Spleen (tissue), 11 donors: ENCODE data around the gene MAGI2. TPM values are rescaled to one million over a fixed set of nuclear protein-coding genes. Genes with fewer than 3 reads are reported as not detected.

Experiments used
- DNase-seq: peaks from one replicate; pipeline ENCODE4 v3.0.0-alpha.2; 2020
- H3K27ac ChIP-seq, 8 donors: fragments of 200-600 bp; sonication (generic) in 7 of 8; 1 replicate in 4 of 8; 2 replicates in 4 of 8; pipeline versions ENCODE4 v1.5.0 to v1.8.0; 2016 to 2021; ENCODE audit warnings: inconsistent platforms in 4 of 8, mild to moderate bottlenecking in 4 of 8, moderate library complexity in 1 of 8
- H3K27me3 ChIP-seq, 7 donors: fragments of 200-600 bp; sonication (generic) in 6 of 7; replicated peaks in 1 of 7; 1 replicate in 4 of 7; 2 replicates in 3 of 7; pipeline versions ENCODE4 v1.5.0 to v1.8.0; 2016 to 2021; ENCODE audit warnings: inconsistent platforms in 3 of 7, mild to moderate bottlenecking in 1 of 7
- H3K36me3 ChIP-seq, 6 donors: fragments of 200-600 bp; sonication (generic) in 5 of 6; 1 replicate in 4 of 6; 2 replicates in 2 of 6; pipeline versions ENCODE4 v1.5.0 to v1.8.0; 2016 to 2021; ENCODE audit warnings: inconsistent platforms in 2 of 6
- H3K4me1 ChIP-seq, 6 donors: fragments of 200-600 bp; sonication (generic) in 5 of 6; 1 replicate in 3 of 6; 2 replicates in 3 of 6; pipeline versions ENCODE4 v1.5.0 to v1.8.0; 2016 to 2021; ENCODE audit warnings: inconsistent platforms in 3 of 6
- H3K4me3 ChIP-seq, 8 donors: fragments of 200-600 bp; sonication (generic) in 7 of 8; 1 replicate in 4 of 8; 2 replicates in 4 of 8; pipeline versions ENCODE4 v1.5.0 to v1.8.0; 2016 to 2021; ENCODE audit warnings: inconsistent platforms in 4 of 8, mild to moderate bottlenecking in 4 of 8, moderate library complexity in 2 of 8
- H3K9me3 ChIP-seq, 8 donors: fragments of 200-600 bp; sonication (generic) in 7 of 8; 1 replicate in 4 of 8; 2 replicates in 4 of 8; pipeline versions ENCODE4 v1.5.0 to v1.8.0; 2016 to 2021; ENCODE audit warnings: inconsistent platforms in 4 of 8
- CTCF ChIP-seq, 11 experiments: fragments of 200-600 bp in 7 of 11; fragments of 450-650 bp in 4 of 11; sonication (generic) in 4 of 11; IDR thresholded peaks in 8 of 11; conservative IDR thresholded peaks in 3 of 11; 1 replicate in 7 of 11; 2 replicates in 4 of 11; pipeline versions ENCODE4 v1.4.0 to v1.8.0; 2016 to 2021; ENCODE audit warnings: antibody characterized with exemption in 11 of 11, inconsistent platforms in 4 of 11, mild to moderate bottlenecking in 1 of 11
- POLR2A ChIP-seq, 3 donors: fragments of 450-650 bp; IDR thresholded peaks; one replicate each; pipeline ENCODE4 v1.5.1; 2017; ENCODE audit warnings: antibody characterized with exemption in 3 of 3, mild to moderate bottlenecking in 1 of 3
- POLR2AphosphoS5 ChIP-seq, 3 donors: sonication (generic); formaldehyde crosslinking; IDR thresholded peaks; one replicate each; pipeline ENCODE4 v1.5.1; 2017; ENCODE audit warnings: antibody characterized with exemption in 3 of 3
- WGBS, 5 donors: extraction: QIAGEN DNeasy Blood & Tissue Kit in 3 of 5; methylation state at CpG; one replicate each; pipeline versions ENCODE4 v1.1.5 to v1.1.7; 2013 to 2018; 5-methylcytosine and 5-hydroxymethylcytosine counted together
- intact Hi-C: fragments of 100-400 bp; cut with DNase I; formaldehyde crosslinking; loops from one replicate; pipeline ENCODE4 v1.15.0; 2023; ENCODE audit warnings: low total_unique reads
- polyA plus RNA-seq, 3 donors: library from polyadenylated mRNA; stranded (reverse); fragments of 200-250 nt; gene quantifications; one replicate each; pipeline ENCODE4 v1.2.1, GENCODE V29; 2013
- total RNA-seq, 7 donors: library from RNA; depleted of rRNA in 3 of 7; stranded (reverse); fragments of >200 nt in 3 of 7; fragmentation: NEBNext Ultra II Directional in 4 of 7; extraction: Animal tissue kit (Norgen Biotek cat#: 25700) in 4 of 7; gene quantifications; one replicate each; pipeline versions ENCODE4 v1.1.0 to v1.2.1, GENCODE V29; 2016 to 2021
- donor health status: healthy with polysubstance abuse.
- donor health status: DM: no; HTN: no; CAD: no; lungs with moderate emphysema.
- donor health status: DM: no; HTN: no; CAD: no.
- donor health status: Bipolar disorder and iron deficiency.
- donor health status: healthy.
- donor health status: DM: no; HTN: no; CAD: no.
- donor health status: DM: yes; HTN: yes; CAD: no.

Gene MAGI2
- total and polyA plus RNA-seq, 10 donors = 0.74 to 18.1 (median 11.1) TPM

GRCh38 chr7:78906735-78907134 is 546.7 kb downstream of the MAGI2 start:
- Histone ChIP-seq H3K27me3 (no peaks in the 10 kb centered on the region), H3K4me3 (no peak overlapping the region), H3K36me3 (no peaks in the 10 kb centered on the region), H3K9me3 (peaks cover 0 to 10% (median 0%) of the 10 kb centered on the region in 8 donors), H3K4me1 (no peaks in the 10 kb centered on the region), H3K27ac (no peak overlapping the region)
- 76 to 91% (median 86%) methylated on average over 1 of the region's 1 CpG for WGBS, 5 donors
- TF ChIP-seq POLR2AphosphoS5 (IDR thresholded peaks at IDR 0.05) (no peak), CTCF (IDR thresholded peaks at IDR 0.05 in 8 of 11, conservative IDR thresholded peaks at IDR 0.05 in 3 of 11) (no peak), POLR2A (IDR thresholded peaks at IDR 0.05) (no peak)
- DNase-seq = no peak
- intact Hi-C loops = no loop called here

GRCh38 chr7:78905436-78905835 is 548.0 kb downstream of the MAGI2 start:
- Histone ChIP-seq H3K9me3 (peaks cover 0 to 10% (median 0%) of the 10 kb centered on the region in 8 donors), H3K27me3 (no peaks in the 10 kb centered on the region), H3K4me3 (no peak overlapping the region), H3K27ac (no peak overlapping the region), H3K4me1 (no peaks in the 10 kb centered on the region), H3K36me3 (no peaks in the 10 kb centered on the region)
- DNase-seq = no peak
- TF ChIP-seq CTCF (IDR thresholded peaks at IDR 0.05 in 8 of 11, conservative IDR thresholded peaks at IDR 0.05 in 3 of 11) (no peak), POLR2AphosphoS5 (IDR thresholded peaks at IDR 0.05) (no peak), POLR2A (IDR thresholded peaks at IDR 0.05) (no peak)
- intact Hi-C loops = no loop called here

- intact Hi-C loops = no loop called here
Measured at GRCh38 chr7:78904983-78905382, 548.5 kb downstream of the MAGI2 start.

GRCh38 chr7:78901566-78901965 is 551.9 kb downstream of the MAGI2 start:
- Histone ChIP-seq H3K27ac (no peak overlapping the region), H3K36me3 (no peaks in the 10 kb centered on the region), H3K9me3 (peaks cover 0 to 11% (median 0%) of the 10 kb centered on the region in 8 donors), H3K4me1 (no peaks in the 10 kb centered on the region), H3K27me3 (no peaks in the 10 kb centered on the region), H3K4me3 (no peak overlapping the region)
- TF ChIP-seq POLR2A (IDR thresholded peaks at IDR 0.05) = no peak
- TF ChIP-seq CTCF (IDR thresholded peaks at IDR 0.05 in 8 of 11, conservative IDR thresholded peaks at IDR 0.05 in 3 of 11) = no peak
- TF ChIP-seq POLR2AphosphoS5 (IDR thresholded peaks at IDR 0.05) = no peak
- intact Hi-C loops = no loop called here
- 86 to 93% (median 91%) methylated on average over 3 of the region's 3 CpGs for WGBS, 5 donors
- no peak for DNase-seq

More at GRCh38 chr7:78904983-78905382, 548.5 kb downstream of the MAGI2 start:
- 75 to 89% (median 84%) methylated on average over 2 of the region's 2 CpGs for WGBS, 5 donors
- peaks cover 0 to 9% (median 2%) of the 10 kb centered on the region in 8 donors for H3K9me3 ChIP-seq
- no peaks in the 10 kb centered on the region for H3K4me1 ChIP-seq
- DNase-seq = no peak
- H3K27me3 ChIP-seq = no peaks in the 10 kb centered on the region
- no peak for TF ChIP-seq POLR2A (IDR thresholded peaks at IDR 0.05)
- no peak for TF ChIP-seq CTCF (IDR thresholded peaks at IDR 0.05 in 8 of 11, conservative IDR thresholded peaks at IDR 0.05 in 3 of 11)
- TF ChIP-seq POLR2AphosphoS5 (IDR thresholded peaks at IDR 0.05) = no peak
- H3K27ac ChIP-seq = no peak overlapping the region
- no peak overlapping the region for H3K4me3 ChIP-seq
- no peaks in the 10 kb centered on the region for H3K36me3 ChIP-seq
